SW 1271 (cell line): ENCODE data around the gene CA9.

Experiments used
- DNase-seq, 2 experiments: peaks; one replicate each; lab custom pipeline; 2025; lab: John Stamatoyannopoulos, UW

Gene CA9

DNA sequence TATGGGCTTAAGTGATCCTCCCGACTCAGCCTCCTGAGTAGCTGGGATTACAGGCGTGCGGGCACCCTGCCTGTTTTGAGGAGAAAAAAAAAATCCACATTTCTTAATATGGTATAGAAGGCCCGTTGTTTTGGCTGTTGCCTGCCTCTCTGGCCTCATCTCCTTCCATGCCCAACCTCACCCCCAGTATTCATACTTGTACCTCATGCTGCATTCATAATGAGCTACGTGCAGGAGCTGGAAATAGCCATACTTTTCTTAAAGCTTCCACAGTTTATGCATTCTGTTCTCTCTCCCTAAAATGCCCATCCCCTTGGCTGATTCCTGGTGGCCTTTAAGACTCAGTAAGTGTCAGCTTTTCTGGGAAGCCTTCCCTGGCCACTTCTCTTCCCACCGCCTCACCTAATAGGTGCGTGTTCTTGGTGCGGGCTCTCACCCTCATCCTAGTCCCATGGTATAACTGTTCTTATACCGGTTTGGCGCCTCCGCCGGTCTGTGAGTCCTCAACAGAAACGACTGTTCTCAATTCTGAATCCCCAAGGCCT is 18.1 kb downstream of the CA9 start:
- DNase-seq, result no peak

DNA sequence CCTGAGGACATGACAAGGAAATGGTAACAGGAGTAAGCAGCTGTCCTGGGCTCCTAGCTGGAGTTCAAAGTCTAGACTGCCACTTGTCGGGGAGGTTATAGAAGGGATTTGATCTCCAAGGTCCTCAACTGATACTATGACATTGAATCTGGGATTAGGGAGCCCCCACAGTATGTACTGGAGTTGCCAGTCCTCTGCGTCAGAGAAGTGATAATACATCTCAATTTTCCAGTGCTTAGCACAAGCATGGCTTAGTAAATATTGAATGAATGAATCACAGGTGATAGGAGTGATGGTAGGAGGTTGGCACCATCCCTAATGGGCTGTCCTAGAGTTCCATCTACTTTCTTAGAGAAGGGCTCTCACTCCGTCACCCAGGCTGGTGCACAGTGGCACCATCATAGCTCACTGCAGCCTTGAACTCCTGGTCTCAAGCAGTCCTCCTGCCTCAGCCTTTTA is 22.2 kb downstream of the CA9 start:
- DNase-seq, result no peak

DNA sequence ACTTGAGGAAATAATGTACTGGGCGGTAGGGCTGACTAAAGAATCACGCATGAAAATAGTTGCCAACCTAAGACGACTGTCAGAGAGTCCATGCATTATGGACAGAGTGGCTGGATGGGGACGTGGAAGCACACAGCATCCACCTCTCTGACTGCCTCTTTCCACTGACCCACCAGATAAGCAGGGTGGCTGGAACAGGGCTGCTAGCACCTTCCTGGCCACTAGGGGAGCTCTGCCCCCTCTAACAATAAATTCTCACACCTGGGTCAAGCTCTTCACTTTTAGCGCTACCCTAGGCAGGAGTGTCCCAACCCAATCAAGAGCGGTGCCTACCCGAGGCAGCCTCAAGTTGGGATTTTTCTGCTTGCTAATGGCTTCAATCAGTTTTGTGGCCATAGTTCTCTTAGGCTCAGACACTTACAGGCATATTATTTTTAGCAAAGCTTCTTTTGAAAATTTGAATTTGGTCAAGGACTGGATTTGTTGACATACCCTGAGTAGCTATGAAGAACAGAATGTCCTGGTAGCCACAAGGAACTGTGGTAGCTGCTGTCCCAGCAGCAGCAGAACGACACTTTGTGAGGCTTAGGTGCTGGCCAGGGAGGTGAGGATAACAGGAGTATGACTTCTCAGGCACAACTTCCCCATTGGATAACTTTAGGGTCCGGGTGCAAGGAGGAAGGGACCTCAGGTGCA is 22.9 kb downstream of the CA9 start:
- DNase-seq, result peak in 1 of 2 experiments; percentile 53

DNA sequence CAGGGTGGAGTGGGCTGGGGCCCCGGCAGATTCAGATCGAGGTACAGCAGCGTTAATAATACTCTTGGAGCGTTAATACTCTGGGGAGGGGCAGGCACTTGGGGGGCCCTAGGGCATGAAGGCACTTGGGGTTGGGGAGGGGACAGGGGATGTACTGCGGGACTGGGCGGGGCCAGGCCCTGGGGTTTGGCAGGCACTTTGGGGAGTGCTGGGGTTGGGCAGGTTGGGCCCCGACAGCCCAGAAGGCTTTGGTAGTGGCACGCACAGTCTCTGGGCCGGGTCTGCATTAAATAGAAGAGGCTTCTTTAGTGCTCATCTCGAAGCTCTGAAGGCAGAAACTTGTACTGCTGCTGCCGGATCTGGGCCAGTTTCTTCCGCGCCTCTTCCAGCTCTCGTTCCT is 23.8 kb downstream of the CA9 start:
- no peak for DNase-seq

DNA sequence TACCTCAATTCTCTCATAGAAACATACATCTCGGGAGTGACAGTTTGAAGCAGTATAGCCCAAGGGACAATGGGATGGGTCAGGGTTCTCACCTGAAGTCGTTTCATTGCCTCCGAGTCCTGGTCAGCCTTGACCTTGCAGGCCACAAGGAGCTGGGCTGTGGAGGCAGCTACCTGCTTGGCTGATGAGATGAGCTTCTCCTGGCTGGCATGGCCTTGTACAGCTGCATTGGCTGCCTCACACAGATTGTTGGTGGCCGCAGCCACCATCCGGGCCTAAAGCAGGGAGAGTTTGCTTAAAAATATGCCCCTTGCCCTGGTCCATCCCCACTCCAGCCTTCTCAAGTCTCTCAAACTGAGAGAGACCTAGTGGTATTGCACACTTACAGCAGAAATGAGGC is 24.5 kb downstream of the CA9 start:
- no peak for DNase-seq

DNA sequence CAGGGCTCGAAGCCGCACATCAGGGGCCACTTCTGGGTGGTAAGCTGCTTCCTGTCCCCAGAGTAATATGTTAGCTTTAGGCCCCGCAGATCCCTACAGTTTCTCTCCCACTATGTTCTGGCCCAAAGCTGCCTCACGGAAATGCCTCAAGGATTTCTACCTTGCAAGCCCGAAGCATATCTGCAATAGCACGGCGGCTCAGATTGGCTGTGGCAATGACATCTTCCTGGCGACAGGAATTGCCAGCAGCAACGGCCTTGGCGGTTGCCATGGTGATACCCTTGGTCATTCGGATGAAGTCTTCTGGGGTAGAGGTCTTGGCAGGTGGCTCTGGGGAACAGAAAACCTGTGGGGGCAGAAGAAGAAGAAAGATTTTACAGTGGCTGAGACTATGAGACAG is 26.3 kb downstream of the CA9 start:
- no peak for DNase-seq

DNA sequence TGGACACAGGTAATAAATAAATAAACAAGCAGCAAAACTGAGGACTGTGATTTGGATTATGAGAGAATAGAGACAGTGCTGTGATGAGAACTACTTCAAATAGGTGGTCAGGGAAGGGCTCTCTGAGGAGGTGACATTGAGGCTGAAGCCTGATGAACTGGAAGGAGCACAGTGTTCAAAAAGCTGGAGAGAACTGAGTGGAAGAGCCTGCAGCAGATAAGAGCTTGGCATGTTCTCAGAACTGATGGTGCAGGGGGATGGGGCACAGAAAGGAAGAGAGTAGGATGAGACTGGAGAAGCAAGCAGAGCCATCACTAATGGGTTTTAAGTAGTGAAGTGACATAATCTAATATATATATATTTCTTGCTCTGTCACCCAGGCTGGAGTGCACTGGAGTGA is 27.2 kb downstream of the CA9 start:
- no peak for DNase-seq

DNA sequence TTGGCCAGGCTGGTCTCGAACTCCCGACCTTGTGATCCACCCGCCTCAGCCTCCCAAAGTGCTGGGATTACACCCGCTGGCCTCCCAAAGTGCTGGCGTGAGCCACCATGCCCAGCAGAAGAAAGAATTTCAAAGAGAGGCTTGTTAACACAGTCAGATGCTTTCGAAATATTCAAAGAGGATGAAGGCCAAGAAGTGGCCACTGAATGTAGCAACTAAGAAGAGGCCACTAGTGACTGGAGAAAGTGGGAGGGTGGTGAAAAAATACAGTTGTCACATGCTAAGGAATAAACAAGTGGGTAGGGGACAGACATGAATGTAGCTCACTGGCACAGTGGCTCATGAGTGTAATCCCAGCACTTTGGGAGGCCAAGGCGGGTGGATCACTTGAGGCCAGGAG is 29.0 kb downstream of the CA9 start:
- DNase-seq, result no peak

DNA sequence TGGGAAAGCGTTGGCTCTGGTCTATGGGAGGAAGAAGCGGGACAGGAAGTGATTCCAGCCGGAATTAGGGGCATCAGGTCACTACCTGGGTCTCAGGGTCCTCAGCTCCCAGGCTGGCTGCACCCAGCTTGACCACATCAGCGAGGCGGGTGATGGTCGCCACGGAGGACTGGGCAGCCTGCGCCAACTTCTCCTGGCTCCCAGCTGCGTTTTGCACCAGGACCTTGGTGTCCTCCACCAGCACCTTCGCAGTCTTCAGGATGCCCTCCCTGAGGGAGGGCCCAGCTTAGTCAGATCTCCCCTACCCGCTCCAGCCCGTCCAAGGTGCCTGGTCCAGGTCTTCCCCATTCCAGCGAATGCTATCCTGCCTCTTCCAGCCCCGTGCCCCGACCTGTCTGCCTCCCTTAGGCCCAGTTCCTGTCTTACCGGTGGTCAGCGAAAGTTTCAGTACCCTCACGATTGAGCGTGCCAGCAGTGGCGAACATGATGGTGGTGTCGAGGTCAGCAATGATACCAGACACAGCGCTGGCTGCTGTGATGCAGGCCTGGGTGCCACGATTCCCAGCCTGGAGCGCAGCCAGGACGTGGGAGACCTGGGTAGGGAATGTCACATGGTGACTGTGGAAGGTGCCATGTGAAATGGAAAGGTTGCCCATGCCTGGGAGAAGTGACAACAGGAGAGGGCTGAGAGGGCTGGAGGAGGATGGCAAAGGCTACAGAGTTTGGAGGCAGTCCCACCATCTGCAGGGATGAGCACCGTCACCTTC is 30.4 kb downstream of the CA9 start:
- DNase-seq, result no peak

DNA sequence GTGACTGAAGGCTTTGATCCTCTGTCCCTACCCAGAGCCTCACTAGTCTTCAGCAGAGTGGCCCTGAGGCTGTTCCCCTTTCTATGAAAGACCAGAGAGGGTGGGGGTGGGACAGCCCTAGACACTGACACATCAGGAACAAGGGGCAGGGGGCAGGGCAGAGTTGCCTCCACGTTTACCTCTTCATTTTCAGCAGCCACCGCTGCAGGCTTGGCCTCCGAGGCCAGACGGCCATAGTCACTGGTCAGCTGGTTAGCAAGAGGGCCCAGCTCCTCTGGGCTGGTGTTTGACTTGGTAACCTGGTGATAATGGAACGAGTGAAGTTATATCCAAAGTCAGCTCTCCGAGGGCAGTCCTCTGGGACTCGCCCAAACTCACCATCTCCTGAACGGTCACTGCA is 31.6 kb downstream of the CA9 start:
- no peak for DNase-seq

DNA sequence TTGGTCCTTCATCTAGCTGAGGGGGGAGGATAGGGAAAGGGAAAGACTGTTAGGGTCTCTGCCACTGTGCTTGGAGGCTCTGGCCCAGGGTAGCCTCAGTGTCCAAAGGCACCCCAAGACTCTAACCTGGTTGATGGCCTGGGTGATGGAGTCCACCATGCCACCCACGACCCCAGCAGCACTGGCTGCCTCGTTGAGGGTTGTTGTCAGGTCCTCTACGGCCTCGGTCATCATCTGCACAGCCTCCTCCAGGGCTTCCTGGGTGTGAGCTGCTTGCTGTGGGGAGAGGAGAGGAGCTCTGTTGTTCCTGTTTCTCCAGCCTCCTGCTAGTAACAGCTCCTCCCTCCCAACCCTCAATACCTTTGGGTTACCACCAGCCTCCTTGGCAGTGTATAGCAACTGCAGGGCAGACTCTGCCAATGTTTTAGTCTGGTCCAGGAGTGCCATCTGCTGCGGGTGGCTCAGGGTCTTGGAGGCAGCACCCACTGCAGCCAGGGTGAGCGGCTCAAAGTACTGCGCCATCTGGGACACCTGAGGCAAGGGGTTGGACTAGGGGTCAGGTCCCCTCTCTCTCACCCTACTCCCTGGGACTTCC is 32.2 kb downstream of the CA9 start:
- no peak for DNase-seq

DNA sequence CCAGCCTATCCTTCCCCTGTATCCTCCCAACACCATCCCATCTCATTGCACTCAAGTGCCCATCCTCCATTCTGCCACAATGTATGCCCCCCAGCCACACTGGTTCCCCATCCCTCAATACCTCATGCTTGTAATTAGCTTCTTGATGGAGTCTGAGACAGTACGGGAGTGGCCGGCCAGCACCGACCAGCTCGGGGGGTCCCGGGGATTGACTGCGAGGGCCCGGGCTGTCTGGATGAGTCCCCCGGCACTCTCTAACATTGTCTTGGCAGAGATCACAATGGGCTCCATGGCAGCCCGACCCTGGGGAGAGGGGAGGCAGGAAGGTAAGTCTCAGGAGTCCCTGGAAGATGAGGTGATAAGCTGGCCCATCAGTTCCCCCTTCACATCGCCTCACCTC is 33.2 kb downstream of the CA9 start:
- no peak for DNase-seq

DNA sequence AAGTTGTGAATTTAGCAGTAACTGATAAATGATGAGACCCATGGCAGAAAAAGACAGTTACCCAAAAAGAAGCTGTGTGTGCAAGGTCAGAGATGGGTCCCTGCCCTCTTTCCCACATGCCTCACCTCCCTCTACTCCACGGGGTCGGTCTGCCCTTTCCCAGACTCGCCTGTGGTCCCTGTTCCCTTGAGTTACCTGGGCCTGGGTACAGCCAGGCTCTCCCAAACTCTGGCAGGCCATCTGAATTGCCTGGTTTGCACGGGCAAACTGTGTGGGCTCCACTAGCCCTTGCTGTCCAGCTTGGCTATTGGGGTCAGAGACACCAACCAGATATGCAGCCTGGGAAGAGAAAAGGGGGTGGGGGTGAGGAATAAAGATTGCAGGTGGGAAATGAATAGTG is 34.4 kb downstream of the CA9 start:
- DNase-seq, result no peak

DNA sequence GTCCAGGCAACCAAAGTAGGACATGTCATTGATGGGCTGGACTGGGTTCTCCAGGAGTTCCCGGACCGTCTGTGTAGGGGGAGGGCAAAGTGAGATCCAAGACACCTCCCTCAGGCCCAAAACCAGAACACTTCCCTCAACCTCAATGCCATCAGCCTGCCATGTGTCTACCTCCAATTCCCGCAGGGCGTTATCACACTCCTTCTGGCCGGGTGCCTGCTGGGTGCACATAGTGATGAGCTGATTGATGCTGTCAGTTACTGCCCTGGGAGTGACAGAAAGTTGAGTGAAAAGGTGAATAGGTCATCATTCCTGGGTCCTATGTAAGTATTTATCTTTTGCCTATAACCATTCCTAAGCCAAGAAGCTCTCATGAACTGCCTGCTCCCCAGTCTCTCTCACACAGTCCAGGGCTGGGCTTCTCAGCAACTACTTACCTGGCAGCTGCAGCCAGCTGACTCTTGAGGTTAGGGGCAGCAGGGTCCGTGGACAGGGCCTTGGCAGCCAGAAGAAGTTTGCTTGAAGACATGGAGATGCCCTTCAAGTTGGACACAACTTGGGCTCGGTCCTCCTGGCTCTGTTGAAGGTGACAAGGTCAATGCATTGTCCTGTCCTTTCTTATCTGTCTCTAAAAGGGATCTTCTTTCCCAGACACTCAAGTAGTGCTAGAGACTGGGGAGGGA is 37.2 kb downstream of the CA9 start:
- DNase-seq, result no peak

DNA sequence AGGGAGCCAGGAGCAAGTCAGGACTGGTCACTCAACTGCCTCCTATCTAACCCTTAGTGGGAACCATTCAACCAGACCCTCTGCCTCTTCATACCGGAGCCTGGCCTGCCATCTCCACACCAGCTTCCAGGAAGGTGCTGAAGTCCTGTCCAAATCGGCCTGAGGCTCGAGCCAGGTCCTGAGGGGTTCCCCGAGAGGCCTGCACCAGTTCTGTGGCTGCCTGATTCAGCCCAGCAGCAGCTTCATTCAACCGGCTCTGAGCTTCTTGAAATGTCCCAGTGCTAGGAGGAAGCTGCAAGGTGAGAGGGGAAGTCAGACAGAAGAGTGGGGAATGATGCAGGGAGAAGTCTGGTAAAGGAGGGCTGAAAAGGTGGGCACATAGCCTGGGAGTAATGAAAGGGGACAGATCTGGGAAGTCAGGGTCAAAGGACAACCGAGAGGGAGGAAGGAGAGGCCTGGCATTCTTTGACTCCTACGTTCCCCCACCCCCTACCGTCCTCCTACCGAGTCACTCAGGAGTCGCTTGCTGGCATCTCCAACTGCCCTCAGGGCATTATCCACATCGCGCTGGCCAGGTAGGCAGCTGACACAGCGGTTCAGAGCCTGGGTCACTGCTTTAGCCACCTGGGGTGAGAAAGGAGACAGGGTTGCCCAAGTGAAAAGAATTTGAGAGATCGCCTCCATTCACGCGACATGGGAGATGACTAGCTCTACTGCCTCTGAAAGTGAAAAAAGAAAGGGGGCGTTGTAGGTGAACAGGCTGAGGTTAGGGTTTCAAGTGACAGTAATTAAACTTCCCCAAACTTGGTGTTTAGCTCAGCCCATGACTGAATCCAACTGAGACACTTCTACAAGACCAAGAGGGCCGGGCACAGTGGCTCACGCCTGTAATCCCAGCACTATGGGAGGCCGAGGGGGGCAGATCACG is 38.0 kb downstream of the CA9 start:
- no peak for DNase-seq

DNA sequence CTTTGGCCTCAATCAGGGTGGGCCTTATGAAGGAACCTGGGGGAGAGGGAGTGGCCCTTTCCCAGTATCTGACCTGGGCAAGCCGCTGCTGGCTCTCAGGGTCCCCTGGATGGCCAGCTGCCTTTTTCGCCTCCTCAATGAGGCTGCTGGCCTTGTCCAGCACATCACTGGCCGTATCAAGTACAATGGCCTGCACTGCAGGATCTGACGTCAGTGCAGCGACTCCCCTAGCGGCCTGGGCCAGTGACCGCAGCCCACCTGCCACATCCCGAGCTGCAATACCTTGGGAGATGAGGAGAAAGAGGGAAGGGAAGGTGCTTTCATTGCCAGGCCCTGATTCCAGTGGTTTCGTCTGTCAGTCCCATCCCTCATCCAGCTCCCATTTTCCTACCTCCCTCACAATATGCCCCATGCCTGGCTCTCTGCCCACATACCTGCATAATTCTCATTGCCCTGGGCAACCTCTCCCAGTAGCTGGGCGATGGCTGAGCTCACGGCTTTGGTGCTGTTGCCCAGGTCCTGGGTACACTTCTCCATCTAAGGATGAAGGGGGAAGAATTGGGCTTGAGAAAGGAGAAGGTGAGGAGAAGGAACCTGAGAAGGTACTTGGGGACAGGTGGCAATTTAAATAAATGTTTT is 39.2 kb downstream of the CA9 start:
- DNase-seq, result no peak

DNA sequence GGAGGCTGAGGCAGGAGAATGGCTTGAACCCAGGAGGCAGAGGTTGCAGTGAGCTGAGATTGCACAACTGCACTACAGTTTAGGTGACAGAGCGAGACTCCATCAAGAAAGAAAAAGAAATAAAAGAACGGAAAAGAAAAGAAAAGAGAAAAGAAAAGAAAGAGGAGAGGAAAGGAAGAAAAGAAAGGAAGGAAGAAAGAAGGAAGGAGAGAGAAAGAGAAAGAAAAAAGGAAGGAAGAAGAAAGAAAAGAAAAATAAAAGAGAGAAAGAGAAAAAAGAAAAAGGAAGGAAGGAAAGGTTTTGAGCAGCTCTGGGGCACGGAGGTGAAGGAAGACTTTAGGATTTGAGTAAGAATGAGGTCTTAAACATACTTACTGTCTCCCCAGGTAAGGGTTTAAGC is 39.9 kb downstream of the CA9 start:
- no peak for DNase-seq

DNA sequence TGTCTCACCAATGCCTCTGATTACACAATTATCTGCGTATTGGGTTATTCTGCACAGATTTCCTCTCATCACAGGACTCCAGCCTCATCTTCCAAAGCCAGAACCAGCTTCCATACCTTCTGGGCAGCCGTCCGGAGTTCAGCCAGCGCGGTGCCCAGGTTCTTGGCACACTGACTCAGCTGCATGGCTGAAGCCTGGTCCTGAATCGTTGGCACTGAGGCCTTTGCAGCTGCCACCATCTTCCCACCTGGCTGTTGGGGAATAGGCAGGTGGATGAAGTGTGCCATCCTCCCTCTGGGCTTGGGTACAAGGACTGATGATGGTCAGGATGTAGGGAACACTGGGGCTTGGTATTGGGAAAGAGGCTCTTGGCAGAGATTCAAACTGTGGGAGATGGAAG is 40.4 kb downstream of the CA9 start:
- DNase-seq, result no peak

DNA sequence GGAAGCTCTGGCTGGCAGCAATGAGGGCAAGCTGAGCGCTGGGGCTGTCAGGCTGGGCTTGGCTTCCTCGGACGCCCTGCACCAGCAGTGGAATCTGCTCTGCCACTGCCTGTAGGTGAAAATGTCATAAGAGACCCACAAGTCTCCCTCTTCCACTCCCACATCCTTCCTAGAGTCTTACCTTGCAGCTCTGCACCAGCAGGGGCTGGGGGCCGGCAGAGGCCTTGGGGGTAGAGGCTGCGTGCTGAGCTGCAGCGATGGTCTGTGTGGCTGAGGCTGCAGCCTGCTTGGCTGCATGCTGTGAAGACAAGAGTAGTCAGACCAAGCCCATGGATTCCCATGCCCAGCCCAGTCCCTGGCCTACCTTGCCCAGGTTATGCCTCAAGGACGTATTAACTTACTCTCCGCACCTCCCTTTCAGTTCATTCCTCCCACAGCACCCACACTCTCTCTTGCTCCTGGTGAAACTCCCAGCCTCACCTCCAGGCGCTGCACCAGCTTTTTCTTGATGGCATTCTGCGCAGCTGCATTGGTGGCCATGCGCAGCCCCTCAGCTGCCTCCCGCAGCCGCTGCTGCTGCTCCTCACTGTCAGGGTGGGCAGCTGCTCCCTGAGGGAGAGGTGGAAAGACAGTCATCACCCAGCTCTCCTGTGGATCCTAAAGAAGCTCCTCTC is 41.0 kb downstream of the CA9 start:
- no peak for DNase-seq

DNA sequence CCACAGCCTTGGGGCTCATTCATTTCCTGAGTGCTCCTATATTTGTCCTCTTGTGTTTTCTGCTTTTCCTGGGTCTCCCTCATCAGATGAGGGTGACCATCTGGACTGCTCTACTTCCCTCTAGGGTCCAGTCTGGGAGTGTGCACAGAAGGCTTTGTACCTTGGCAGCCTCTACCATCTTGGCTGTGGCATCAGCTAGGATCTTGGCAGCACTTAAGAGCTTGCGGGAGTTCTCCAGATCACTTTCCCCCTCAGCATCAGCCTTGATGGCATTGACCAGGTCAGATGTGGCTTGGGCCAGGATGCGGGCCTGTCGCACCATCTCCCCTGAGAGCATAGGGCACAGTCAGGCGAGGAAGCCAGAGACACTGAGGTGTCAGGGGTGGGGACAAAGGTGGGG is 42.5 kb downstream of the CA9 start:
- DNase-seq, result no peak
